ENCODE measurements around the gene PLCZ1.

DNA sequence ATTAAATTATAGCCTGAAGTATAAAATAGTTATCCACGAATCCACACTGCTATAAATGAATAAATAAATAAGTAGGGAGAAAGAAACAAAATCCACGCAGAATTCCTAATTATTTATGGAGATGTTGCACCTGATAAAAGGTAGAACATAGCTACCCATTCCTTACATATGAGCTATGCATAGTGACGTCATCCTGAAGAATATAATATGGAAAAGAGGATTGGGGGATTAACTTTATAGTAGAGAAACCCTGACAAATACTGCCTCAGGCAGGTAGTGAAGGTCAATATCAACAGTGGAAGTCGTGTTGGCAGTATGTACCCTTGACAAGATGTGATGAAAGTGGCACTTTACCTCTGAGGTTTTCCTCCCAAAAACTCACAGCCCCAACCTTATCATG lies 82.5 kb downstream of the PLCZ1 start:
- TF ChIP-seq, protein P1, sequence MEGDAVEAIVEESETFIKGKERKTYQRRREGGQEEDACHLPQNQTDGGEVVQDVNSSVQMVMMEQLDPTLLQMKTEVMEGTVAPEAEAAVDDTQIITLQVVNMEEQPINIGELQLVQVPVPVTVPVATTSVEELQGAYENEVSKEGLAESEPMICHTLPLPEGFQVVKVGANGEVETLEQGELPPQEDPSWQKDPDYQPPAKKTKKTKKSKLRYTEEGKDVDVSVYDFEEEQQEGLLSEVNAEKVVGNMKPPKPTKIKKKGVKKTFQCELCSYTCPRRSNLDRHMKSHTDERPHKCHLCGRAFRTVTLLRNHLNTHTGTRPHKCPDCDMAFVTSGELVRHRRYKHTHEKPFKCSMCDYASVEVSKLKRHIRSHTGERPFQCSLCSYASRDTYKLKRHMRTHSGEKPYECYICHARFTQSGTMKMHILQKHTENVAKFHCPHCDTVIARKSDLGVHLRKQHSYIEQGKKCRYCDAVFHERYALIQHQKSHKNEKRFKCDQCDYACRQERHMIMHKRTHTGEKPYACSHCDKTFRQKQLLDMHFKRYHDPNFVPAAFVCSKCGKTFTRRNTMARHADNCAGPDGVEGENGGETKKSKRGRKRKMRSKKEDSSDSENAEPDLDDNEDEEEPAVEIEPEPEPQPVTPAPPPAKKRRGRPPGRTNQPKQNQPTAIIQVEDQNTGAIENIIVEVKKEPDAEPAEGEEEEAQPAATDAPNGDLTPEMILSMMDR (IDR thresholded peaks at IDR 0.05) = no peak
- TF ChIP-seq POLR2A (IDR thresholded peaks at IDR 0.05) (no peak), POLR2AphosphoS5 (IDR thresholded peaks at IDR 0.05; ENCODE audit: insufficient read depth in 1 of 2, low read depth in 1 of 2) (no peak)
